Mesenchymal stem cell (in vitro differentiated cells and primary cell): ENCODE data around the gene PRIM2.
"Not testable (repeated sequence)": the region's sequence is repeated elsewhere in the genome, so short reads cannot be mapped to it uniquely, and the experiment has no call there.

Source experiments
- DNase-seq: peaks from one replicate; pipeline ENCODE4 v3.0.0-alpha.2; 2013
- H2AFZ ChIP-seq: one replicate; pipeline ENCODE4 v1.6.1; 2013; ENCODE audit warnings: low read depth, mild to moderate bottlenecking, control low read depth, inconsistent platforms, low read length, moderate library complexity
- H2AK5ac ChIP-seq: 2 replicates; pipeline ENCODE4 v1.6.1; 2013; ENCODE audit warnings: low read length, moderate library complexity, mild to moderate bottlenecking, inconsistent platforms; ENCODE audit not compliant: severe bottlenecking
- H2BK120ac ChIP-seq: one replicate; pipeline ENCODE4 v1.6.1; 2013; ENCODE audit warnings: low read depth, mild to moderate bottlenecking, inconsistent platforms, low read length, moderate library complexity
- H2BK12ac ChIP-seq, 2 experiments: one replicate each; pipeline ENCODE4 v1.6.1; 2013; ENCODE audit warnings: inconsistent platforms in 2 of 2, low read length in 2 of 2, mild to moderate bottlenecking in 2 of 2, moderate library complexity in 2 of 2, control low read depth in 1 of 2
- H2BK15ac ChIP-seq: one replicate; pipeline ENCODE4 v1.6.1; 2013; ENCODE audit warnings: mild to moderate bottlenecking, low read depth, inconsistent platforms; ENCODE audit not compliant: poor library complexity, severe bottlenecking
- H2BK5ac ChIP-seq: 2 replicates; pipeline ENCODE4 v1.6.1; 2013; ENCODE audit warnings: low read depth, mild to moderate bottlenecking, low read length, control low read depth, inconsistent platforms; ENCODE audit not compliant: poor library complexity, severe bottlenecking
- H3K14ac ChIP-seq, 2 experiments: one replicate each; pipeline ENCODE4 v1.6.1; 2013; ENCODE audit warnings: inconsistent platforms in 2 of 2, low read length in 2 of 2, control low read depth in 1 of 2, mild to moderate bottlenecking in 1 of 2, moderate library complexity in 1 of 2
- H3K18ac ChIP-seq, 2 experiments: one replicate each; pipeline ENCODE4 v1.6.1; 2013; ENCODE audit warnings: inconsistent platforms in 2 of 2, low read length in 2 of 2, control low read depth in 1 of 2, low read depth in 1 of 2, mild to moderate bottlenecking in 1 of 2
- H3K23ac ChIP-seq, 2 experiments: one replicate each; pipeline ENCODE4 v1.6.1; 2013; ENCODE audit warnings: inconsistent platforms in 2 of 2, low read length in 2 of 2, mild to moderate bottlenecking in 2 of 2, moderate library complexity in 2 of 2, control low read depth in 1 of 2
- H3K27ac ChIP-seq: 2 replicates; pipeline ENCODE4 v1.5.1; 2013; ENCODE audit warnings: mild to moderate bottlenecking, moderate library complexity, low read length, control low read depth, inconsistent platforms; ENCODE audit not compliant: poor library complexity, severe bottlenecking
- H3K27me3 ChIP-seq, 2 experiments: 2 replicates each; pipeline versions ENCODE4 v1.6.1 to v1.7.0; 2013; ENCODE audit warnings: low read length in 2 of 2, mild to moderate bottlenecking in 2 of 2, moderate library complexity in 2 of 2, control low read depth in 1 of 2, inconsistent platforms in 1 of 2; ENCODE audit not compliant: control insufficient read depth in 1 of 2, insufficient read depth in 1 of 2
- H3K36me3 ChIP-seq, 2 experiments: 2 replicates each; pipeline versions ENCODE4 v1.6.1 to v1.7.0; 2013; ENCODE audit warnings: low read length in 2 of 2, control low read depth in 1 of 2, inconsistent platforms in 1 of 2, low read depth in 1 of 2, mild to moderate bottlenecking in 1 of 2; ENCODE audit not compliant: insufficient read depth in 2 of 2, control insufficient read depth in 1 of 2
- H3K4ac ChIP-seq, 2 experiments: one replicate each; pipeline ENCODE4 v1.6.1; 2013; ENCODE audit warnings: inconsistent platforms in 2 of 2, low read length in 2 of 2, mild to moderate bottlenecking in 2 of 2, moderate library complexity in 2 of 2, control low read depth in 1 of 2, low read depth in 1 of 2
- H3K4me1 ChIP-seq: 2 replicates; pipeline ENCODE4 v1.6.1; 2013; ENCODE audit warnings: low read depth, low read length, control low read depth; ENCODE audit not compliant: control insufficient read depth, insufficient read depth
- H3K4me2 ChIP-seq: 2 replicates; pipeline ENCODE4 v1.6.1; 2013; ENCODE audit warnings: low read length, mild to moderate bottlenecking, inconsistent platforms; ENCODE audit not compliant: poor library complexity, severe bottlenecking
- H3K4me3 ChIP-seq, 2 experiments: 2 replicates each; pipeline versions ENCODE4 v1.5.1 to v1.7.0; 2013; ENCODE audit warnings: low read length in 2 of 2, mild to moderate bottlenecking in 2 of 2, control low read depth in 1 of 2, low read depth in 1 of 2; ENCODE audit not compliant: insufficient read depth in 1 of 2
- H3K79me1 ChIP-seq: replicated peaks from 2 replicates; pipeline ENCODE4 v1.6.1; 2013; ENCODE audit warnings: mild to moderate bottlenecking, control low read depth, low read length, inconsistent platforms; ENCODE audit not compliant: poor library complexity, severe bottlenecking
- H3K9ac ChIP-seq: 2 replicates; pipeline ENCODE4 v1.7.0; 2013; ENCODE audit warnings: mild to moderate bottlenecking, low read length, moderate library complexity
- H3K9me3 ChIP-seq: 2 replicates; pipeline ENCODE4 v1.7.0; 2013; ENCODE audit warnings: mild to moderate bottlenecking, low read length; ENCODE audit not compliant: control insufficient read depth
- H4K8ac ChIP-seq: one replicate; pipeline ENCODE4 v1.6.1; 2013; ENCODE audit warnings: inconsistent platforms, mild to moderate bottlenecking, low read length, moderate library complexity
- H4K91ac ChIP-seq: one replicate; pipeline ENCODE4 v1.6.1; 2013; ENCODE audit warnings: mild to moderate bottlenecking, low read length, inconsistent platforms
- WGBS: methylation state at CpG from one replicate; pipeline ENCODE4 v1.1.7; 2013; ENCODE audit warnings: mixed read lengths; 5-methylcytosine and 5-hydroxymethylcytosine counted together

The PRIM2 gene

GRCh38 chr6:57465968-57466367 is 148.5 kb downstream of the PRIM2 start:
- H3K4me3 ChIP-seq, H3K14ac ChIP-seq, H3K79me1 ChIP-seq, H3K18ac ChIP-seq, H3K9me3 ChIP-seq, H4K91ac ChIP-seq, DNase-seq, H2AFZ ChIP-seq, H3K27me3 ChIP-seq, H3K4me2 ChIP-seq, H4K8ac ChIP-seq, H3K4ac ChIP-seq, H3K23ac ChIP-seq, H2AK5ac ChIP-seq, H3K27ac ChIP-seq, H3K9ac ChIP-seq, H2BK12ac ChIP-seq, H2BK15ac ChIP-seq, H2BK120ac ChIP-seq, H2BK5ac ChIP-seq, H3K4me1 ChIP-seq, H3K36me3 ChIP-seq: not testable (repeated sequence)
- 100% methylated on average over 1 of the region's 3 CpGs for WGBS

DNA sequence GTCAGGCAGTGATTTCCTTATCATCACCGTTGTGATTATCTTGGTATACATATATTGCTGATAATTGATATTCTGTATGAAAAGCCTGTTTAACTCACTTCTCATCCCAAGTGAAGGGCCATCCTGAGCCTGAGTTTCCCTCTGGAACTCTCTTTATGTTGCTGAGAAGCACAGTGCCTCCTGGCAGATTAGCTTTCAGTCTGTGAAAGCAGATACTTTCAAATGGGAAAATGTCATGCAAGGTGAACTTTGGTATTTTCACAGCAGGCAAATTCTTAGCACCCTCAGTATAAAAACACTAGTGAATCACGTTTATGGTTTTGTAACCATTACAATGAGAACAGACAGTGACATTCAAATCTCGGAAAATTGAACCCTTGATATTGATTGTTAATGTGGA is 151.6 kb downstream of the PRIM2 start:
- no peak overlapping the region for H3K4ac ChIP-seq
- no peak overlapping the region for H3K4me3 ChIP-seq
- no peak overlapping the region for H2BK5ac ChIP-seq
- H4K8ac ChIP-seq = no peak overlapping the region
- H2BK15ac ChIP-seq = no peak overlapping the region
- no peak overlapping the region for H3K9ac ChIP-seq
- no peak overlapping the region for H4K91ac ChIP-seq
- H3K14ac ChIP-seq = no peak overlapping the region
- H3K4me2 ChIP-seq = no peak overlapping the region
- no peak overlapping the region for H3K23ac ChIP-seq
- no peak overlapping the region for H2BK12ac ChIP-seq
- no peak for DNase-seq
- H2BK120ac ChIP-seq = peak overlapping the region; percentile 19
- H2AK5ac ChIP-seq = no peak overlapping the region
- no peaks in the 10 kb centered on the region for H3K9me3 ChIP-seq
- no peaks in the 10 kb centered on the region for H3K27me3 ChIP-seq
- WGBS = 100% methylated on average over 2 of the region's 3 CpGs
- H3K4me1 ChIP-seq = no peaks in the 10 kb centered on the region
- H2AFZ ChIP-seq = no peak overlapping the region
- peaks cover 1% of the 10 kb centered on the region for H3K79me1 ChIP-seq
- no peaks in the 10 kb centered on the region for H3K36me3 ChIP-seq
- peak overlapping the region; percentile 32 for H3K27ac ChIP-seq
- no peak overlapping the region for H3K18ac ChIP-seq

- H4K91ac ChIP-seq, H3K9me3 ChIP-seq: not testable (repeated sequence)
- WGBS = no CpG with 5 or more reads among the region's 4 CpGs
Measured at GRCh38 chr6:57470148-57470547, 152.7 kb downstream of the PRIM2 start.

DNA sequence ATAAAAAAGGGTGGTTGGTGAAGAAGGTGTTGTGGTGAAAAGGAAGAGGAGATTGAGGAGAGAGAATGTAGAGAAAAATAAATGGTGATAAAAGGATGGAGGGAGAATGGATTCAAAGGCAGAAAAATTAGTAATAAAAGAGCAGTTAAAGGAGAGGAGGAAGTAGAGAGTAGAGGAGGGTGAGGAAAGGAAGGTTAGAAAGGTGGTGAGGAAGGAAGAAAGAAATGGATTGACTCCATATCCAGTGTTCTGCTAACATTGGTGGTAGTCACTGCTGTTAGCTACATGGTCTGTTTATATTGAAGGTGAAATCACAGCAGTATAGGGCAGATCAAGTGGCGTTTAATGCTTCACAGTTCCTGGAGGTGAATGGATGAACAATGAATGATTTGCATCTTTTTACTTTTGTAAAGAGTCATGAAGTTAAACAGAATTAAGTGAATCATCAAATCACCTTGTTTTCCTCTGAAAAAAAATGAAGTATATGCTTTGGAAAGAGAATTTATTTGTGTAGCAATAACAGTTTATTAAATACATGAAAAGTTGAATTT is 154.0 kb downstream of the PRIM2 start:
- H3K4me2 ChIP-seq, H2BK120ac ChIP-seq, H2AFZ ChIP-seq, H3K79me1 ChIP-seq, DNase-seq, H3K27ac ChIP-seq, H2BK15ac ChIP-seq, H2BK12ac ChIP-seq, H3K9me3 ChIP-seq, H3K18ac ChIP-seq, H3K4me3 ChIP-seq, H2AK5ac ChIP-seq, H3K36me3 ChIP-seq, H3K27me3 ChIP-seq, H4K91ac ChIP-seq, H2BK5ac ChIP-seq, H3K4me1 ChIP-seq, H3K14ac ChIP-seq, H3K23ac ChIP-seq, H3K4ac ChIP-seq, H4K8ac ChIP-seq: not testable (repeated sequence)
- WGBS = 67% methylated on average over 1 of the region's 1 CpG
- peak overlapping the region; percentile 29 for H3K9ac ChIP-seq

More at GRCh38 chr6:57470148-57470547, 152.7 kb downstream of the PRIM2 start:
- not testable (repeated sequence) for H2AK5ac ChIP-seq, H3K79me1 ChIP-seq, H3K23ac ChIP-seq, H4K8ac ChIP-seq, H3K4me3 ChIP-seq, H3K4me2 ChIP-seq, H3K27ac ChIP-seq, H2BK12ac ChIP-seq, H3K27me3 ChIP-seq, DNase-seq, H2BK15ac ChIP-seq, H2BK5ac ChIP-seq, H3K18ac ChIP-seq, H3K4ac ChIP-seq, H2AFZ ChIP-seq, H3K36me3 ChIP-seq, H3K9ac ChIP-seq, H3K14ac ChIP-seq, H2BK120ac ChIP-seq, H3K4me1 ChIP-seq
